Nephron progenitor cell (in vitro differentiated cells): ENCODE results near the gene IFT80.
A peak's percentile ranks its signal among the peaks of the same experiment; 100 is the strongest.
"Not testable (repeated sequence)": the region's sequence is repeated elsewhere in the genome, so short reads cannot be mapped to it uniquely, and the experiment has no call there.

ENCODE experiments used
- DNase-seq: peaks from one replicate; pipeline ENCODE4 v3.0.0; 2021
- H3K27ac Mint-ChIP-seq: 2 replicates; pipeline ENCODE4 v1.8.0; 2021; ENCODE audit warnings: mild to moderate bottlenecking, moderate library complexity, mixed read lengths
- H3K27me3 Mint-ChIP-seq: 2 replicates; pipeline ENCODE4 v1.8.0; 2021; ENCODE audit warnings: mild to moderate bottlenecking, low read depth, mixed read lengths; ENCODE audit not compliant: poor library complexity
- H3K36me3 Mint-ChIP-seq: 2 replicates; pipeline ENCODE4 v1.8.0; 2021; ENCODE audit warnings: low read depth, mixed read lengths
- H3K4me1 Mint-ChIP-seq: 2 replicates; pipeline ENCODE4 v1.8.0; 2021; ENCODE audit warnings: mixed read lengths
- H3K4me3 Mint-ChIP-seq: 2 replicates; pipeline ENCODE4 v1.8.0; 2021; ENCODE audit warnings: mild to moderate bottlenecking, moderate library complexity, mixed read lengths
- H3K9me3 Mint-ChIP-seq: 2 replicates; pipeline ENCODE4 v1.8.0; 2021; ENCODE audit warnings: mild to moderate bottlenecking, moderate library complexity, mixed read lengths
- CTCF ChIP-seq: fragments of 200-600 bp; sonication (generic); IDR thresholded peaks from 2 replicates; pipeline ENCODE4 v1.5.0; 2021; ENCODE audit warnings: antibody characterized with exemption

The IFT80 gene

DNA sequence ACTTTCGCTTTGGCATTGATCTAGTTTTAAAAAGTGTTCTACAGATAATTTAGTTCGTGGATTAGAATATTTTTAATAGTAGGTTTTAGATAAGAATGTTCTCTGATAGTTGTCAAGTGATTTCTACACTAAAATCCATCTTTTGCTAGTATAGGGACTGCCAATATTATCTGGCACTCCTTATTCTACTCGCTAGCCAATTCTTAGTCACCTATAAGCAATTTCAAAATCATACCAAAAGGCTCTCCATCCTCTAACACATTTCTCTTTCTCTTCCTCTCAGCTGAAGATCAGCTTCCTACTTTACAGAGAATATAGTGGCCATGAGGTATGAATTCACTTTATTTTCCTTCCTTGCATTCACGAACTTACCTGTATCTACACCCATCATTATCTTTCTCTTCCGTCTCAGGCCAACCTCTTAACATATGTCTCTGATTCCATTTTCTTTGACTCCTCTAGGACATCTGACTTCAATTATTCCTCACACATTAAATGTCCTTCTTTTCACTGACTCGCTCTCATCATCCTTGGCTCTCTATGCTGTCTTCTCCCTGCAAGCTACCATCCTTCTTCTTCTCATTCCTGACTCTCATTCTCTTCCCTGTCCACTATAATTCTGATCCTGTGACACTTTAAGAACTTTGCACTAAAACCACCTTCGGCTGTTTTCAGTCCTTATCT is 138.3 kb downstream of the IFT80 start:
- H3K36me3 Mint-ChIP-seq = peaks cover 15% of the 10 kb centered on the region
- no peaks in the 10 kb centered on the region for H3K9me3 Mint-ChIP-seq
- H3K4me3 Mint-ChIP-seq = no peak overlapping the region
- DNase-seq = no peak
- no peak overlapping the region for H3K27ac Mint-ChIP-seq
- TF ChIP-seq CTCF = no peak
- no peaks in the 10 kb centered on the region for H3K27me3 Mint-ChIP-seq
- H3K4me1 Mint-ChIP-seq = no peaks in the 10 kb centered on the region

DNA sequence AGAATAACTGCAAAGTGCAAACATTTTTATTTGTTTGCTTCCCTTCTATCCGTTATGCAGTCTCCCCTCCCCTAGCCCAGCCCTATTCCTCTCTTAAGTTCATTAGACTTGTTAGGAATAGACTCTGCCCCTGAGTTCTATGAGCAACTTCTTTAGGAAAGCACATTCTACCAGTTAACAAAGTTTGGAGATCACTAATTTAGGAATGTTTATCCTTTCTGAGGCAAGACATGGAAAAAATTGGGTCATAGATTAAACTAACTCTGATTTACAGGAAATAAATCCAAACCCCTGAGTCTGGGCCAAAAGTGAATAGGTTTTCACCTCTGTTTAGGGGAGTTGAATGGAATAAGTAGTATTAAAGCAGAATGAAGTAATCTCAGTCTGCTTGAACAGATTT is 139.4 kb downstream of the IFT80 start:
- no peak overlapping the region for H3K4me3 Mint-ChIP-seq
- no peak for TF ChIP-seq CTCF
- no peak overlapping the region for H3K27ac Mint-ChIP-seq
- DNase-seq = no peak
- no peaks in the 10 kb centered on the region for H3K4me1 Mint-ChIP-seq
- H3K27me3 Mint-ChIP-seq = no peaks in the 10 kb centered on the region
- H3K36me3 Mint-ChIP-seq = peaks cover 11% of the 10 kb centered on the region
- no peaks in the 10 kb centered on the region for H3K9me3 Mint-ChIP-seq

DNA sequence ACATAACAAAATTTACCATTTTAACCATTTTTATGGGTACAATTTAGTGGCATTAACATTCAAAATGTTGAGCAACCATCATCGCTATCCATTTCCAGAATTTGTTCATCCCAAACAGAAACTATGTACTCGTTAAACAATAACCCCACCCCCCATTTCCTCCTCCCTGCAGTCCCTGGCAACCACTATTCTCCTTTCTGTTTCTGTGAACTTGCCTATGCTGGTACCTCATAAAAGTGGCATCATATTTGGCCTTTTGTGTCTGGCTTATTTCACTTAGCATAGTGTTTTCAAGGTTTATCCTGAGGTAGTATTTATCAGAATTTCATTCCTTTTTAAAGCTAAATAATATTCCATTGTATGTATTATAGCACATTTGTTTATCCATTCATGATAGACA is 141.4 kb downstream of the IFT80 start:
- no peak overlapping the region for H3K4me3 Mint-ChIP-seq
- H3K36me3 Mint-ChIP-seq = peaks cover 10% of the 10 kb centered on the region
- no peak for TF ChIP-seq CTCF
- no peaks in the 10 kb centered on the region for H3K4me1 Mint-ChIP-seq
- H3K27ac Mint-ChIP-seq = no peak overlapping the region
- no peaks in the 10 kb centered on the region for H3K27me3 Mint-ChIP-seq
- DNase-seq = no peak
- H3K9me3 Mint-ChIP-seq = no peaks in the 10 kb centered on the region

- H3K36me3 Mint-ChIP-seq = peaks cover 5% of the 10 kb centered on the region
- H3K27ac Mint-ChIP-seq = no peak overlapping the region
- H3K4me1 Mint-ChIP-seq = no peaks in the 10 kb centered on the region
- TF ChIP-seq CTCF = no peak
- no peak for DNase-seq
- no peak overlapping the region for H3K4me3 Mint-ChIP-seq
- no peaks in the 10 kb centered on the region for H3K9me3 Mint-ChIP-seq
- H3K27me3 Mint-ChIP-seq = peaks cover 5% of the 10 kb centered on the region
Observed at GRCh38 chr3:160253298-160253697, 145.7 kb downstream of the IFT80 start.

- no peaks in the 10 kb centered on the region for H3K36me3 Mint-ChIP-seq
- TF ChIP-seq CTCF = no peak
- H3K27me3 Mint-ChIP-seq = peaks cover 19% of the 10 kb centered on the region
- peaks cover 14% of the 10 kb centered on the region for H3K9me3 Mint-ChIP-seq
- H3K27ac Mint-ChIP-seq = no peak overlapping the region
- no peak overlapping the region for H3K4me3 Mint-ChIP-seq
- H3K4me1 Mint-ChIP-seq = no peaks in the 10 kb centered on the region
- no peak for DNase-seq
Observed at GRCh38 chr3:160247766-160248165, 151.3 kb downstream of the IFT80 start.

GRCh38 chr3:160245261-160245800 is 153.7 kb downstream of the IFT80 start:
- H3K27ac Mint-ChIP-seq = no peak overlapping the region
- peaks cover 22% of the 10 kb centered on the region for H3K27me3 Mint-ChIP-seq
- H3K4me3 Mint-ChIP-seq = no peak overlapping the region
- DNase-seq = no peak
- no peaks in the 10 kb centered on the region for H3K4me1 Mint-ChIP-seq
- no peak for TF ChIP-seq CTCF
- H3K9me3 Mint-ChIP-seq = peaks cover 19% of the 10 kb centered on the region
- no peaks in the 10 kb centered on the region for H3K36me3 Mint-ChIP-seq

GRCh38 chr3:160240719-160241118 is 158.3 kb downstream of the IFT80 start:
- H3K4me1 Mint-ChIP-seq, H3K4me3 Mint-ChIP-seq, DNase-seq, H3K36me3 Mint-ChIP-seq: not testable (repeated sequence)
- Mint-ChIP-seq H3K27ac (peak overlapping the region; percentile 65), H3K27me3 (peaks cover 11% of the 10 kb centered on the region), H3K9me3 (peaks cover 23% of the 10 kb centered on the region)
